Uterus (tissue), 4 donors: Measurements from ENCODE around the gene PRPS1L1. TPM values are rescaled to one million over a fixed set of nuclear protein-coding genes. Genes with fewer than 3 reads are reported as not detected.

ENCODE experiments used
- DNase-seq, 2 donors: peaks; one replicate each; pipeline ENCODE4 v3.0.0-alpha.2; 2019 to 2020
- H3K27ac ChIP-seq, 2 donors: fragments of 200-600 bp; sonication (generic); 1 replicate in 1 of 2; 2 replicates in 1 of 2; pipeline ENCODE4 v1.5.1; 2016 to 2018
- H3K27me3 ChIP-seq, 2 donors: fragments of 200-600 bp; sonication (generic); one replicate each; pipeline ENCODE4 v1.5.1; 2018 to 2019; ENCODE audit warnings: control low read depth in 1 of 2
- H3K36me3 ChIP-seq, 2 donors: fragments of 200-600 bp; sonication (generic); one replicate each; pipeline ENCODE4 v1.5.1; 2019; ENCODE audit warnings: control low read depth in 1 of 2
- H3K4me1 ChIP-seq, 2 donors: fragments of 200-600 bp; sonication (generic); one replicate each; pipeline ENCODE4 v1.5.1; 2018 to 2019; ENCODE audit warnings: control low read depth in 1 of 2
- H3K4me3 ChIP-seq, 2 donors: fragments of 200-600 bp; sonication (generic); 1 replicate in 1 of 2; 2 replicates in 1 of 2; pipeline ENCODE4 v1.5.1; 2018 to 2019; ENCODE audit warnings: mild to moderate bottlenecking in 1 of 2
- H3K9me3 ChIP-seq, 2 donors: fragments of 200-600 bp; sonication (generic); one replicate each; pipeline ENCODE4 v1.5.1; 2019; ENCODE audit warnings: control low read depth in 1 of 2
- POLR2A ChIP-seq, 2 donors: fragments of 450-650 bp; IDR thresholded peaks; one replicate each; pipeline ENCODE4 v1.6.1; 2016; ENCODE audit warnings: antibody characterized with exemption in 2 of 2, mild to moderate bottlenecking in 1 of 2, moderate library complexity in 1 of 2
- intact Hi-C: fragments of 100-400 bp; cut with DNase I; formaldehyde crosslinking; loops from one replicate; pipeline ENCODE4 v1.15.1; 2023; ENCODE audit warnings: low total_unique reads
- total RNA-seq, 4 donors: library from RNA; depleted of rRNA in 3 of 4; stranded (reverse); fragments of >200 nt in 3 of 4; gene quantifications; one replicate each; pipeline versions ENCODE4 v1.1.0 to v1.2.4, GENCODE V29; 2014 to 2023
- TF ChIP-seq, protein P1 (sequence below), 4 experiments: fragments of 200-600 bp in 2 of 4; fragments of 450-650 bp in 2 of 4; sonication (generic) in 2 of 4; IDR thresholded peaks; one replicate each; pipeline ENCODE4 v1.5.1; 2016 to 2019; ENCODE audit warnings: antibody characterized with exemption in 4 of 4, mild to moderate bottlenecking in 2 of 4, moderate library complexity in 1 of 4
- donor health status: DM: yes; HTN: yes; CAD: no.

The PRPS1L1 gene
- total RNA-seq, 4 donors from 2014 or later: not detected

GRCh38 chr7:17996442-17997223 is 31.0 kb downstream of the PRPS1L1 start:
- Histone ChIP-seq H3K27ac (no peak overlapping the region), H3K36me3 (no peaks in the 10 kb centered on the region)

GRCh38 chr7:17996040-17996439 is 31.6 kb downstream of the PRPS1L1 start:
- Histone ChIP-seq H3K4me1 (no peaks in the 10 kb centered on the region), H3K36me3 (no peaks in the 10 kb centered on the region), H3K27ac (no peak overlapping the region), H3K27me3 (no peaks in the 10 kb centered on the region), H3K9me3 (no peaks in the 10 kb centered on the region), H3K4me3 (no peak overlapping the region)
- no peak for DNase-seq
- intact Hi-C loops: loop anchor here (10.0 kb wide), 1 partner anchor 591 kb away; no protein-coding TSS in a partner anchor
- no peak for TF ChIP-seq POLR2A (IDR thresholded peaks at IDR 0.05)
- TF ChIP-seq, protein P1, sequence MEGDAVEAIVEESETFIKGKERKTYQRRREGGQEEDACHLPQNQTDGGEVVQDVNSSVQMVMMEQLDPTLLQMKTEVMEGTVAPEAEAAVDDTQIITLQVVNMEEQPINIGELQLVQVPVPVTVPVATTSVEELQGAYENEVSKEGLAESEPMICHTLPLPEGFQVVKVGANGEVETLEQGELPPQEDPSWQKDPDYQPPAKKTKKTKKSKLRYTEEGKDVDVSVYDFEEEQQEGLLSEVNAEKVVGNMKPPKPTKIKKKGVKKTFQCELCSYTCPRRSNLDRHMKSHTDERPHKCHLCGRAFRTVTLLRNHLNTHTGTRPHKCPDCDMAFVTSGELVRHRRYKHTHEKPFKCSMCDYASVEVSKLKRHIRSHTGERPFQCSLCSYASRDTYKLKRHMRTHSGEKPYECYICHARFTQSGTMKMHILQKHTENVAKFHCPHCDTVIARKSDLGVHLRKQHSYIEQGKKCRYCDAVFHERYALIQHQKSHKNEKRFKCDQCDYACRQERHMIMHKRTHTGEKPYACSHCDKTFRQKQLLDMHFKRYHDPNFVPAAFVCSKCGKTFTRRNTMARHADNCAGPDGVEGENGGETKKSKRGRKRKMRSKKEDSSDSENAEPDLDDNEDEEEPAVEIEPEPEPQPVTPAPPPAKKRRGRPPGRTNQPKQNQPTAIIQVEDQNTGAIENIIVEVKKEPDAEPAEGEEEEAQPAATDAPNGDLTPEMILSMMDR (IDR thresholded peaks at IDR 0.05): no peak

More at GRCh38 chr7:17996442-17997223, 31.0 kb downstream of the PRPS1L1 start:
- no peaks in the 10 kb centered on the region for H3K4me1 ChIP-seq
- H3K27me3 ChIP-seq: no peaks in the 10 kb centered on the region
- H3K9me3 ChIP-seq: no peaks in the 10 kb centered on the region
- intact Hi-C loops: loop anchor here (10.0 kb wide), 1 partner anchor 592 kb away; no protein-coding TSS in a partner anchor
- DNase-seq: no peak
- H3K4me3 ChIP-seq: no peak overlapping the region
- TF ChIP-seq, protein P1 (IDR thresholded peaks at IDR 0.05): no peak
- no peak for TF ChIP-seq POLR2A (IDR thresholded peaks at IDR 0.05)

DNA sequence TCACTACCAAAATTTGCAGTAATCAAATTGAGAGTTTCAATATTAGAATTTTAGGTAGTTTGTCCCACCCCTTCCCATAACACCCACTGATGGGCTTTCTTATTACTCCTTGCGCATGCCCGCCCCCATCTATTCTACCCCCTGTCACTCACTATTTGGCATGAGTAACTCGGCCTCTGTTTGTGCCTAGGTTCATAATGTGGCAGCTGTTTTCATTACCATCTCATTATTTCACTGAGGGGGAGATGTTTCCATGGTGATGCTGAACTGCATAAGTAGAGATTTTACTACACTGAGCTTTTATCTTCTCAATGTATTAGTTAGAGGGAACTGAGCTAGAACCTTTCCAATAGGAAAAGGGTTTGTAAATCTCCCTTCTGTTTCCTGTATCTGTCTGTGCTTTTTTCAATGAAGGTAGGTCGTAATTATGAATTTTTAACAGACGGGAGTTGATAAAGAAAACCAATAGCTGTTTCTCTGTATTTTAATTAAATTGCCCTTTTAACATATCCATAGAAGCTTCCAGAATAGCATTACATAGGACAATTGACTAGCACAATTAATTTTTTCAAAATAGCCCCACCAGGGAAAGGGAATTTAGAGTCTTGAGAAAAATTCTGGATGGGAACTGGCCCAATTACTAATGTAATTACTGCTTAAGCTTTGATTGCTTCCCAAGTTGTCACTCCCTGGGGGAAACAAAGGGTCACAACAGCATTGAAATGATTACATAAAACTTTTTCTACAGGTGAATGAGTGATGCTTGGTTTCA is 33.4 kb downstream of the PRPS1L1 start:
- no peak overlapping the region for H3K4me3 ChIP-seq
- intact Hi-C loops: loop anchor here (10.0 kb wide), 1 partner anchor 589 kb away; no protein-coding TSS in a partner anchor
- TF ChIP-seq, protein P1 (IDR thresholded peaks at IDR 0.05): no peak
- TF ChIP-seq POLR2A (IDR thresholded peaks at IDR 0.05): no peak
- no peaks in the 10 kb centered on the region for H3K36me3 ChIP-seq
- H3K27me3 ChIP-seq: no peaks in the 10 kb centered on the region
- DNase-seq: no peak
- no peak overlapping the region for H3K27ac ChIP-seq
- H3K9me3 ChIP-seq: no peaks in the 10 kb centered on the region
- H3K4me1 ChIP-seq: no peaks in the 10 kb centered on the region

GRCh38 chr7:17991866-17992648 is 35.6 kb downstream of the PRPS1L1 start:
- no peak overlapping the region for H3K27ac ChIP-seq
- intact Hi-C loops: loop anchor here (10.0 kb wide), 1 partner anchor 587 kb away; no protein-coding TSS in a partner anchor
- no peak for DNase-seq
- no peaks in the 10 kb centered on the region for H3K36me3 ChIP-seq
- no peaks in the 10 kb centered on the region for H3K9me3 ChIP-seq
- no peak overlapping the region for H3K4me3 ChIP-seq
- no peaks in the 10 kb centered on the region for H3K4me1 ChIP-seq
- H3K27me3 ChIP-seq: no peaks in the 10 kb centered on the region
- TF ChIP-seq POLR2A (IDR thresholded peaks at IDR 0.05): no peak
- TF ChIP-seq, protein P1 (IDR thresholded peaks at IDR 0.05): no peak
